T-helper 9 cell (primary cell): ENCODE results near the gene ARFGEF2.
"Not testable (repeated sequence)": the region's sequence is repeated elsewhere in the genome, so short reads cannot be mapped to it uniquely, and the experiment has no call there.

Experiments used
- DNase-seq: peaks from one replicate; pipeline ENCODE4 v3.0.0-alpha.2; 2020

The ARFGEF2 gene

DNA sequence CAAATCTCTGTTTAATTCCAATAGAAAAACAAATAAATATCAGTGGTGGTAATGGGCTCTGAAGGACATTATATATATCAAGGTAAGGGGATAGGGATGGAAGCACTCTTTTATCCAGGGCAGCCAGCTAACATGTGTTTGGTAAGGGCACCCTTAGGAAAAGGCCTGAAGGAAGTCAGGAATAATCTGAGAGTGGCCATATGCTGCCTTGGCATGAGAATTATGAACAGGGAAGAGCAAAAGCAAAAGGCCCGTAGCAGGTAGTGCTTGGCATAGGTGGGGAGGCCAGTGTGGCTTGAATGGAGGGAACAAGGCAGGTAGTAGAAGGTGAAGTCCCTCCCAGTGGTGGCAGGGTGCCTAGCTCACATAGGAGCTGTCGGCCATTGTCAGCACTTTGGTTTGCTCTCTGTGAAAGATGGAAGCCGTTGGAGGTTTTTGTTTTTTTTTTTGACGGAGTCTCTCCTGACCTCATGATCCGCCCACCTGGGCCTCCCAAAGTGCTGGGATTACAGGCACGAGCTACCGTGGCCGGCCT is 85.0 kb downstream of the ARFGEF2 start:
- DNase-seq = no peak

DNA sequence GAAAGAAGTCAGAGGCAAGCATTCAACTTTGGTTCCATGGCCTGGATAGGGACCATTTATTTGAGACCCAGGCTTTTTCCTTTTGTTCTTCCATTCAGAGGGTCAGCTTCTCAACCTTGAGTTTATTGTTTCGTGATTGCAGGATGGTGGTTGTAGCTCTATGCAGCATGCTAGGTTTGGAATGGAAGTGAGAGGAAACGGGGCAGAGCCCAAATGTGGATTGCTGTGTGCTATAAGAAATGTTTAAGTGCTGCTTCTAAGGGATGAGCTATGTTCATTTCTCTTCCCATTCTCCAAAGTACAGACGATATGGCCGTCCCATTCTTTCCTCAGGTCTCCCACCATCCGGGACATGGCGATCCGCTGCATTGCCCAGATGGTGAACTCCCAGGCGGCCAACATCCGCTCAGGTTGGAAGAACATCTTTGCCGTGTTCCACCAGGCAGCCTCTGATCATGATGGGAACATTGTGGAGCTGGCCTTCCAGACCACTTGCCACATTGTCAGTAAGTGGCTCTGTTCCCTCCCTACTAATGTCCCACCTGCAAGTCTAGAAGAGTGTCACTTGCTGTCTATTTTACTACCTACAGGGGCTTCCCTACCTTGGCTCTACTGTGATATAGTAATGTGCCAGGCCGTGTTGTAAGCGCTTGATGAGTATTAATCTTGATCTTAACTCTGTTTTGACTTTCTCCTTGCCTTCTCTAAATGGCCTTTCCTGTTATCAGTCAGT is 88.6 kb downstream of the ARFGEF2 start:
- DNase-seq = no peak

DNA sequence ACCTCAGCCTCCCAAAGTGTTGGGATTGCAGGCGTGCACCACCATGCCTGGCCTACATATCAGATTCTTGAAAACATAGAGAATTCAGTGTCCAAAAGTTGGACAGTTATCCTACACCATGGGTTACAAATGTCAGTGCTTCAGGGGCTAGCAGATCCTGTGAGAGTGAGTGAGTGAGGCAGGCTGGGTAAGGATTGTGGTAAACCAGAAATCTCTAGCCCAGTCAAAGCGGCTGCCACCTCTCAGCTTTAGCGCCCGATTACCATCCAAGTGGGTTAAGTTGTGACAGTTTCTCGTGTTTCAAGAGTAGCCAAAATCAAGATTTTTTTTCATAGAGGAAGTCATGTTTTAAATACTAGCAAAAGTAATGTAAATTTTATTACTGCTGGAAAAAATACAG is 102.7 kb downstream of the ARFGEF2 start:
- DNase-seq = no peak

DNA sequence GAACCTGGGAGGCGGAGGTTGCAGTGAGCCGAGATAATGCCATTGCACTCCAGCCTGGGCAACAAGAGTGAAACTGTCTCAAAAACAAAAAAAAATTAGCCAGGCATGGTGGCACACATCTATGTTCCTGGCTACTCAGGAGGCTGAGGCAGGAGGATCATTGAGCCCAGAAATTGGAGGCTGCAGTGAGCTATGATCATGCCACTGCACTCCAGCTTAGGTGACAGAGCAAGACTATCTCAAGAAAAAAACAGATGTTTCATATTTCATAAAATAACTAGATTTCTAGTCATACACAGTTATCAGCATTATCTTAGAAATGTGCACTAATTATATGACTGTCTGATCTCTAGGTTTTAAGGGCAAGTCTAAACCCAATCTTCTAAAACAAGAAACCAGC is 106.7 kb downstream of the ARFGEF2 start:
- not testable (repeated sequence) for DNase-seq

DNA sequence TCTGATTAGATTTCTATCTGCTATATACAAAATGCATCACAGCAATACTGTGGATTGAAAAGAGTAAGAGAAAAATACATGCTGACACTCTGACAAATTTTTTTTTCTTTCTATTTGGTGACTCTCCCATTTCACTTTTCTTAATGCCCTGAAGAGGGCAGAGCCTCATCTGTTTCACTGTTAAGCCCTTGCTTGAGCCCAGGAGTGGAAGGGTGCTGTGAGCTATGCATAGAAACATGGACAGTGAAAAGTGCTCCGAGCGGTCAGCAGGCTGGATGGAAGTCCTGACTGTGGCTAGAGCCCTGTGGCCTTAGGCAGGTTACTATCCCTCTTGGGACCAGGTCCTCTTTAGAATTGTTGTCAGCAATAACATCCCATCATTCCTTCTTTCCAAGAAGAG is 107.2 kb downstream of the ARFGEF2 start:
- DNase-seq = no peak

DNA sequence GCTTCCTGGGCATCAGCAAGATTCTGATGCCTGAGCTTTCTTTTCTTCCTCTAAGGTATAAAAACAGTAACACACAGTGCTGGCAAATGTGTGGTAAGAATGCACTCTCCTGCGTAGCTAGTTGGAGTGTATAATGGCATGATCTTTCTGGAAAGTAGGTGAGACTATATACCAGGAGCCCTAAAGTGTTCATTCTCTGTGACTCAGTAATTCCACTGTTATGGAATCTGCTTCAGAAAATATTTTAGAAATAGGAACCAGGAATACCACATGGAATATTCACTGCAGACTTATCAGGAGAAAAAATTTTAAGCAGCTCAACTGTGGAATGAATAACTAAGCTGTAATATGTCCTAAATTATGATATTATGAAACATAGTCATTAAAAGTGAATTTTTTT is 107.7 kb downstream of the ARFGEF2 start:
- DNase-seq = no peak

DNA sequence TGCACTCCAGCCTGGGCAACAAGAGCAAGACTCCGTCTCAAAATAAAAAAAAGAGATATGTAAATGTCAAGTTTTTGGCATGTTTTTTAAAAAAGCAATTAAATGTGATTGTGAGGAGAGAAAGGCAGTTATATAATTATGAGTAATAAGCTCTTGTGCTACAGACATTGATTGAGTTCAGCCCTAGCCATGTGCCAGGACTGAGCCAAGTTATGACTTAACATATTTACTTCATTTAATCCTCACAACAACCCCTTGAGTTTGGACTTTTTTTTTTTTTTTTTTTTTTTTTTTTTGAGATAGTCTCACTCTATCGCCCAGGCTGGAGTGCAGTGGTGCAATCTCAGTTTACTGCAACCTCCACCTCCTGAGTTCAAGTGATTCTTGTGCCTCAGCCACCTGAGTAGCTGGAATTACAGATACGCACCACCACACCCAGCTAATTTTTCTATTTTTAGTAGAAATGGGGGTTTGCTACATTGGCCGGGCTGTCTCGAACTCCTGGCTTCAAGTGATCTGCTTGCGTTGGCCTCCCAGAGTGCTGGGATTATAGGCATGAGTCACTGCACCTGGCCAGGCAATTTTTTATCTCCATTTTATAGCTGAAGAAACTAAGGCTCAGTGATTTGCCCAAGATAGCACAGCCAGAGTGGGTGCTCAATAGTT is 109.6 kb downstream of the ARFGEF2 start:
- DNase-seq = no peak

DNA sequence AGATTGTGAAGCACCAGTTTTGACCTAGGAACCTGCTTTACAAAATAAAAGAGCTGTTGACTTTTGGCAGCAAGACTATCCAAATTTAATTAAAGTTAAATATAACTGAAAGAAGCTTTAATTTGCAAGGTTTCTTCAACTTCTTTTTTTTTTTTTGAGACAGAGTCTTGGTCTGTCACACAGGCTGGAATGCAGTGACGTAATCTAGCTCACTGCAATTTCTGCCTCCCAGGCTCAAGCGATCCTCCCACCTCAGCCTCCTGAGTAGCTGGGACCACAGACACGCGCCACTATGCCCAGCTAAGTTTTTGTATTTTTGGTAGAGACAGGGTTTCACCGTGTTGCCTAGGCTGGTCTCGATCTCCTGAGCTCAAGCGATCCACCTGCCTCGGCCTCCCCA is 110.9 kb downstream of the ARFGEF2 start:
- no peak for DNase-seq

DNA sequence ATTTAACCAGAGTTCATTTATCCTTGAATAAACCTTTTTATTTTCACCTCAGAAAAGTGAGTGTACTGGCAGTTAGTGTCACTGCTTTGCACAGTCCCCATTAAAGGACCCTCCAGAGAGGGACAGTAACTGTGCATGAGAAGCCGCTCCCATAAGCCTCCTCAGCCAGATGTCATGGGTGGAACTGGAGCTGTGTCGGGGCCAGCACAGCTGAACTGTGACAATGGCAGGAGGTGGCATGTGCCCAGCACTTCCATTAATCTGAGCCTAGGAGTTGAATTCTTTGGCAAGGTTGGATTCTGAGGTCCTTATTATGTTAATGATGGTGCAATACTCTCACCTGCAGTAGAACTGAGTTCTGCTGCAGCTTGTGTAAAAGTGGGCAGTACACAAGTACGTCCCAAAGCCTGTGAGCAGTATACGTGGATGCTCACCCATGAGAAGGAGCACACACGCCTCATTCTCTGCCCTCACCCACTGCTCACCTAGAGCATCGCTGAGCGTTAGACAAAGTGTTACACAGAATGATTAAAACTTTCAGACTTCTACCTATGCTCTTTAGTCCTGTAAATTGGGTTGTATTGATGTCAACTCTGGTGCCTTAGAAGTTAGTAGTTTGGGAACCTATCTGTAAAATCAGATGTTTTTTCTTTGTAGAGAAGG is 112.7 kb downstream of the ARFGEF2 start:
- DNase-seq = no peak

DNA sequence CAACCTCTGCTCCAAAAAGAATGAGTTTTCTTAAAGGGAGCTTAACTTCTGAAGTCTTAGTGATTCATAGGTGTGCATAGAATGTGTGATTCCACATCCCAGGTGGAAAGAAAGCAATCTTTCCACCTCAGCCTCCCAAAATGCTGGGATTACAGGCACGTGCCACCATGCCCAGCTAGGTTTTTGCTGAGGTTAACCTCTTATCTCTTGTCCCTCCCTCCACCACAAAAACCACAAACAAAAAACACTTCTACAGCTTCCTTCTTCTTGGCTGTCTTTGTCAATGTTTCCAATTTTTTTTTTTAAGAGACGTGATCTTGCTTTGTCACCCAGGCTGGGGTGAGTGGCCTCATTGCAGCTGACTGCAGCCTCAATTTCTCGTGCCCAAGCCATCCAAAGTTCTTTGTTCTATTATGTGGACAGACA is 116.5 kb downstream of the ARFGEF2 start:
- DNase-seq = no peak

DNA sequence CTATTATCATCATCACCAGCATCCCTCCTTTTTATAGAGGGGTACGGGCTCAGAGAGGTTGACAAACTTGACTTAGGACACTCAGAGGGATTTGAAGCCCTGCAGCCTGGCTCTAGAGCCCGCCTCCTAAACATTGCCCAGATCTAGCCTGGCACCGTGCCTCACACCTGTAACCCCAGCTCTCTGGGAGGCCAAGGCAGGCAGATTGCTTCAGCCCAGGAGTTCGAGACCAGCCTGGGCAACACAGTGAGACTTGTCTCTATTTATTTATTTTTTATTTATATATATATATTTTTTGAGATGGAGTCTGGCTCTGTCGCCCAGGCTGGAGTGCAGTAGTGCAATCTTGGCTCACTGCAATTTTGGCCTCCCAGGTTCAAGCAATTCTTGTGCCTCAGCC is 118.3 kb downstream of the ARFGEF2 start:
- DNase-seq = no peak

DNA sequence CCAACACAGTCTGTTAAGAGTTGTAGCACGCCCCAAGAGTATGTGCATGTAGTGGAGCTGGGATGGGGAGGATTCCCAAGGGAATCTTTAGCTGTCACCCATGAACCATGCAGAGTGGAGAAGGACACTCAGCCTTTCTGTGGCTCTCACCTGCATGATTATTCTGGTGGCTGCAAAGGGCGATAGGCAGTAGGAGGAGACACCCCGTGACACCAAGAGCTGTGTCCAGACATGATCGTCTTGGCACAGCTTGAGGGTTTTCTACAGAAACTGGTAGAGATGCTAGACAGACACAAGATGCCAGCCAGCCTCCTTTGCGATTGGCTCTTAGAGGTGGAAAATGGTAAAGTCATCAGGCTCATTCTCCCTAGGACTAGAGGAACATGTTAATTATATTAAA is 121.5 kb downstream of the ARFGEF2 start:
- no peak for DNase-seq

DNA sequence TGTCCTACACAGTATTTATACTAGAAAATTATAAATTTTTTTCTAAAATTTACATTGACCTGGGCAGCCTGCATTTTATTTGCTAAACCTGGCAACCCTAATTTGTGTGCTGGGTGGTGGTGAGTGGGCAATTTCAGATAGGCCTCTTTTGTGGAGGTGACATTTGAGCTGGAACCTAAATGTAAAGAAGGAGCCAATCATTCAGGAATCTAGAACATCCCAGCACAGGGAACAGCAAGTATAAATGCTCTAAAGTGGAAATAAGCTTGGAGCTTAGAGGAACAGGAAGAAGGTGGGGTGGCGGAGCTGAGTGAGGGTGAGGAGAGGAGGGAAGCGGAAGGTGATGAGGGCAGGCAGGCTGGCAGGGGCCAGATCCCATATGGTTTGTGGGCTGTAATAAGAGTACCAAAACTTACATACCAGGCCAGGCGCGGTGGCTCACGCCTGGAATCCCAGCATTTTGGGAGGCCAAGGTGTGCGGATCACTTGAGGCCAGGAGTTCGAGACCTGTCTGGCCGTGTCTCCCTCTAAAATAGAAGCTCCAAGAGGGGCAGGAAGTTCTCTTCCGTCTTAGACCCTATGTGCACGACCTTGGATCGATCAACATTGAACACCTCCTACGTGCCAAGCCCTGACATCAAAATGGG is 124.1 kb downstream of the ARFGEF2 start:
- peak; percentile 16 for DNase-seq

DNA sequence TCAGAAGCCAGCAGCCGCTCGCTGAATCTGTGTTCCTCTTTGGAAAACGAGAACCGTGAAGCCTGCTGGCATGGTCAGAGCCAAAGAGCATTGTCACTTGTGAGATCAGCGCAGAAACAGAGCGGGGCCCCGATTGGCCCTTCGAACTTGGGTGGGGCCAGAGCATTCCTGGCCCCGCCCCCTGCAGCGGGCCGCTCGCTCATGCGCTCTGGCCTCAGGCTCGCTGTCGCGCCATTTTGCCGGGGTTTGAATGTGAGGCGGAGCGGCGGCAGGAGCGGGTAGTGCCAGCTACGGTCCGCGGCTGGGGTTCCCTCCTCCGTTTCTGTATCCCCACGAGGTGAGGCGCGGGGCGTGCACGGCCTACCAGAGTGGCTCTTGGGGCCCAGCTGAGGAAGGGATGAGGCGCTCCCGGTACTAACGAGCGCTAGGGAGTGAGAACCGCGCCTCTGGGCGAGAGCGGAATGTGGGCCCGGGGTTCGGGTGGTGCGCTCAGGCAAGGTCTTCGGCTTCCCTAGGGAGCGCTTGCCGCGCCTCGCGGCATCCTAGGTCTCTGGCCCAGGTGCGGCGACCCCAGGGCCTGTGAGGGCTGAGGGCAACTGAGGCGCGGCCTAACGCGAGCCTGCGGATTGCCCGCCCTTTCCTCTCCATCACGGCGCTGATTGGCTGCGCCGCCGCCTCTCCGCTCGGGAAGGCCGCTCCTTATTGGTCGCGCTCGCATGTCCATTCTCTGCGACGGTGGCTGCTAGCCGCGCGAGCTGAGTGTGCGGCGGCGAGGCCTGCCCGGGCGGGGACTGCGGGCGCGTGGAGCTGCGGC is 124.8 kb downstream of the ARFGEF2 start, which contains the start of gene CSE1L:
Gene CSE1L, plus strand, starts transcription at position 226 of the 814 bp plus-strand sequence. CDS start 12,152 bp downstream, outside the sequence.
- DNase-seq = peak; percentile 93

DNA sequence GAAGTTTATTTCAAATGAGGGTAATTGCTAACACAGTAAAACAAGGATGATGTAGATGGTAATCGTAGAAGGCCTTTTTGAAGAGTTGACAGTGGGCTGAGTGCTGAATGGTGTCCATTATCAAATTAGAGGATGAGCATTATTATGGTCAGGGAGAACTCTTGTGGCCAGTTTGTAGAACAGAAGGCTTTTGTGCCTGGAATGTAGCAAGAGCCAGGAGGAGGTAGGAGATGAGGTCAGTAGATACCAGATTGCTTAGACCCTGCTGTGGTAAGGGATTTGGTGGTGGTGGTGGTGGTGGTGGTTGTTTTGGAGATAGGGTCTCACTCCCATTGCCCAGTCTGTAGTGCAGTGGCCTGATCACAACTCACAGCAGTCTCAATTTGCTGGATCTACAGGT is 130.8 kb downstream of the ARFGEF2 start:
- DNase-seq = no peak

DNA sequence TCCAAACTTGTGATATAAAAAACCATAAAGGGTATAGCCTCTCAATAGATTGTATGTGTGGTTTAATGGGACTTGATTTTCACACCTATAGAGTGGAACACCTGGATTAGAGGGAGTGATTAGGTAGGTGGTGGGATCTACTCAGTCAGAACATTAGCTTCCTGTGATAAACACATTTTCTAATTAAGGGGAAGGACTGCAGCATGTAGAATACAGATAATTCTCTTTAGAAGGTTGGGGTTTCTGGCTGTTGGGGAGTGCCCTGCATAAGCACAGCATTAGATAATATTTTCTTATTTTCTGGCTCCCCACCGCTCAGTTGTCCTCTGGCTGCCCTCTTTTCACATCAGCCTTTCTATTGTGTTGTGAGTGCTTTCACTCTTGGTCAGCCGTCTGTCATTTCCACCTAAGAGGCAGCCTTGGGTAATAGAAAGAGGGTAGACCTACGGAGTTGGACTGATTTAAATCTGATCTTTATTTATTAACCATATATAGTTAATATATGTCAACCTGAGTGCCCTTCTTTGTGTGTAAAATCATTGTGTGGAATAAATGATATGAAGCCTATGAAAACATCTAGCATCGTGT is 132.6 kb downstream of the ARFGEF2 start:
- no peak for DNase-seq

DNA sequence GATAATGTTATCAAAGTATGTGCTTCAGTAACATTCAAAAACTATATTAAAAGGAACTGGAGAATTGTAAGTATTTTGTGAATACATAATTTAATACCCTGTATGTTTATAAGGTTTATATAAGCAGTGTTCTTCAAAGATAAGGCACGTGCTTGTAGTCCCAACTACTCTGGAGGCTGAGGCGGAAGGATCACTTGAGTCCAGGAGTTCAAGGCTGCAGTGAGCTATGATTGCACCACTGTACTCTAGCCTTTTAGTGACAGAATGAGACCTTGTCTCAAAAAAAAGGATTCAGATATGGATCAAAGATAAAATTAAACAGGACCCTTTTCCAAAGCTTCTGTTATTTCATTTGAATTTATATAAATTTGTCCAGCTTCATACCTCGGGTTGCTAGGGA is 141.8 kb downstream of the ARFGEF2 start:
- no peak for DNase-seq

DNA sequence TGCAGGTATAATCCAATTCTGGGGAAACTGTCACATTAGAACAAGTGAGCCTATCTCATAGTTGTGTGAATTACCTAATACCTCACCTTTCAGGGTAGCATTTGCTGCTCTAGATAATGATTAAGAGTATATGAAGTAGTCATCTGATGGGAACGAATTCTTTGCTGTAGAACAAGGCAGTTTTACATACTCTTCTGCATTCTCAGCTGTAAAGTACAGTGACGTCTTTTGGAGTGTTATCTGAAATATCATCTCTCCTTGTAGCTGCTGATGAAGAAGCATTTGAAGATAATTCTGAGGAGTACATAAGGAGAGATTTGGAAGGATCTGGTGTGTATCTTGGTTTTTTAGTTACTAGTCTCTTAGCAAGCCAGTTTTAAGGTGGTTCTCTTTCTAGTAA is 153.0 kb downstream of the ARFGEF2 start:
- DNase-seq = no peak

DNA sequence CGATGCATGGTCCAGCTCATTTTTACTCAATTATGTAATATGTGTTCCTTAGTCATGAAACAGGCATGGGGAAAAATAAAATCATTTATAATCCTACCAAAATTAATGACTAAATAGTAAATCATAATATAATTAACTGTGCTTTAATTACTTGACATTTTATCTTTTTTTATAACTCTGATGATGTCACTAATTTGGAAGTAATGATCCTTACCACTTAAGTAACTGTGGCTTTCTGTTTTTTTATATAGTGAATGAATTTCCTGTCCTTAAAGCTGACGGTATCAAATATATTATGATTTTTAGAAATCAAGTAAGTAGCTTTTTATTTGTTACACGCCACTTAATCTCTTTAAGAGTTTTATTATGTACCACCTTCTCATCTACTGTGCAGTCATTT is 156.8 kb downstream of the ARFGEF2 start:
- DNase-seq = no peak

DNA sequence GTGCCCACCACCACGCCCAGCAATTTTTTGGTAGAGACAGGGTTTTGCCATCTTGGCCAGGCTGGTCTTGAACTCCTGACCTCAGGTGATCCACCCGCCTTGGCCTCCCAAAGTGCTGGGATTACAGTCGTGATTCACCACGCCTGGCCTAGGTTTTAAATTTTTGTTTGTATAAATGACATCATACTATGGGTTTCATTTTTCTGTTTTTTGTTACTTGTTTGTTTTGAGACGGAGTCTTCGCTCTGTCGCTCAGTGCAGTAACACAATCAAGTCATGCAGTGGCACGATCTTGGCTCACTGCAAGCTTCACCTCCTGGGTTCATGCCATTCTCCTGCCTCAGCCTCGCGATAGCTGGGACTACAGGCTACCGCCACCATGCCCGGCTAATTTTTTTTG is 160.8 kb downstream of the ARFGEF2 start:
- DNase-seq = not testable (repeated sequence)
